HG02885 (cell line): ENCODE measurements around the gene LRRC27.
A peak's percentile ranks its signal among the peaks of the same experiment; 100 is the strongest.

ENCODE experiments used
- ATAC-seq: cut with Tn5 transposase; IDR thresholded peaks from one replicate; pipeline ENCODE4 v1.9.1; 2021; ENCODE audit warnings: mild to moderate bottlenecking; ENCODE audit not compliant: unreplicated experiment, poor library complexity

The LRRC27 gene

GRCh38 chr10:132397036-132397541 is 65.1 kb downstream of the LRRC27 start, which contains the start of gene PWWP2B:
Gene PWWP2B, plus strand, starts transcription at chr10:132397200. Its CDS starts 27 bp downstream, at chr10:132397227.
- peak; percentile 47 for ATAC-seq

GRCh38 chr10:132397671-132398565 is 65.9 kb downstream of the LRRC27 start:
- ATAC-seq = no peak

- ATAC-seq = no peak
These were observed 66.6 kb downstream of the LRRC27 start for GRCh38 chr10:132398566-132398991.

- ATAC-seq = no peak
These were observed 67.4 kb downstream of the LRRC27 start for GRCh38 chr10:132399117-132400035.

GRCh38 chr10:132400041-132400546 is 68.1 kb downstream of the LRRC27 start:
- no peak for ATAC-seq

GRCh38 chr10:132400547-132401151 is 68.7 kb downstream of the LRRC27 start:
- no peak for ATAC-seq

GRCh38 chr10:132401401-132402118 is 69.6 kb downstream of the LRRC27 start:
- no peak for ATAC-seq

GRCh38 chr10:132402781-132403241 is 70.8 kb downstream of the LRRC27 start:
- ATAC-seq = no peak

GRCh38 chr10:132403511-132404168 is 71.6 kb downstream of the LRRC27 start:
- no peak for ATAC-seq

GRCh38 chr10:132404169-132404880 is 72.3 kb downstream of the LRRC27 start:
- no peak for ATAC-seq

- ATAC-seq = no peak
These were observed 73.0 kb downstream of the LRRC27 start for GRCh38 chr10:132404911-132405462.

GRCh38 chr10:132405463-132405991 is 73.5 kb downstream of the LRRC27 start:
- no peak for ATAC-seq

GRCh38 chr10:132406181-132406580 is 74.2 kb downstream of the LRRC27 start:
- no peak for ATAC-seq

- no peak for ATAC-seq
These were observed 74.8 kb downstream of the LRRC27 start for GRCh38 chr10:132406750-132407149.

- ATAC-seq = no peak
These were observed 75.3 kb downstream of the LRRC27 start for GRCh38 chr10:132407243-132407746.

- ATAC-seq = no peak
These were observed 75.9 kb downstream of the LRRC27 start for GRCh38 chr10:132407846-132408278.

- no peak for ATAC-seq
These were observed 76.4 kb downstream of the LRRC27 start for GRCh38 chr10:132408367-132408781.
